Putamen (tissue), 1 donor: ENCODE results near the gene OR2L3.
"Not testable (repeated sequence)": the region's sequence is repeated elsewhere in the genome, so short reads cannot be mapped to it uniquely, and the experiment has no call there.

ENCODE experiments used
- DNase-seq: peaks from one replicate; pipeline ENCODE4 v3.0.0-alpha.2; 2016; ENCODE audit warnings: low spot score

The OR2L3 gene, protein sequence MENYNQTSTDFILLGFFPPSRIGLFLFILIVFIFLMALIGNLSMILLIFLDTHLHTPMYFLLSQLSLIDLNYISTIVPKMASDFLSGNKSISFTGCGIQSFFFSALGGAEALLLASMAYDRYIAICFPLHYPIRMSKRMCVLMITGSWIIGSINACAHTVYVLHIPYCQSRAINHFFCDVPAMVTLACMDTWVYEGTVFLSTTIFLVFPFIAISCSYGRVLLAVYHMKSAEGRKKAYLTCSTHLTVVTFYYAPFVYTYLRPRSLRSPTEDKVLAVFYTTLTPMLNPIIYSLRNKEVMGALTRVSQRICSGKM

DNA sequence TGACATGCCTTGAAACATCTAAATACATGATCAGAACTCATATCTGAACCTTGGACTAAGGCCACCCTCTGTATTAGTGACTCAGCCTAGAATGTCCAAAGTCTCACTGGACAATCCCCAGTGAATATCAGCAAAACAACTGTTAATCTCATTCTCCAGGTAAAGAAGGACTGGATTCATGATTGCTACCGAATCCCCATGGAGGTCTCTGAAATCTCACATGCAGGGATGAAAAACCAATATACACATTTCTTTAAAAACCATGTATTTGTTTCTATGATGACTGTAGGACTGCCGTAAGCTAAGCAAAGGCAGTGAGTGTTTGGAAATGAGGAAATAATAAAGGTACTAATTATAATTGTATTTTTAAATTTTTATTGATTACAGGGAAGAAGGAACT is at the start of gene OR2L3:
Gene OR2L3, plus strand, starts transcription at position 301 of the 400 bp plus-strand sequence. CDS start 13,846 bp downstream, outside the sequence.
- no peak for DNase-seq

DNA sequence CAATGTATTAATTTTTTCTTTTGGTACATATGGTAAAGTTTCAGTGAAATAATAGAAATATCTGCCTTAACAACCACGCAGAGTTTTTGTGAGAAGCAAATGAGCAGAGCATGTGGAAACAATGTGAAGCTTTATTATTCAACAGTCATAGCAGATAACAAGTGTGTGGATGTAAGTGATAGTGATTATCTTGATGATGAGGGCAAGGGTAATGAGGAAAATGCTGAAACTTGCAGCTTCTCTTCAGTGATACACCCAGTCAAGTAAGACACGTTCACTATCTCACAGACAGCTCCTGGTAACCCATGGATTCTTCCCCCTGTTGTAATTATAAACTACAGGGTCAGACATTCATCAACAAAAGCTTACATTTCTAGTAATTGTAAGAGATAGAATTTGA is 47.8 kb upstream of the OR2L3 start:
- no peak for DNase-seq

DNA sequence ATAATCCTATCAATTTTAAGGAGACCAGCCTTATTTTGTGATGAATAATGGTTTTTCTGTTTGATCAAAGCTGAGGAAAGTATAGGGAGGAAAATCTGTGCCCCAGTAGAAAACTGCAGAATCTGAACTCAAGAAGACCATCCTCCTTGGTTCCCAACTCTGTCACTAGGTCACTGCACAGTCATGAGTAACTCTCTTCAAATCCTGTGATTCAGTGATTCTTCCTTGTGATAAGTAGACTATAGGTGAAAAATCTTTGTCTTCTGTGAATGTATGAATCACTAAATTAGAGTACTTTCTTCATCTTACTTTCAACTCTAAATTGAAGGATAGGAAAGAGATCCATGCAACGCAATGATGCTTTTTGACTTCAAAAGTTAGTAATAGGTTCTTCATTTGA is 46.5 kb upstream of the OR2L3 start:
- DNase-seq, result no peak

DNA sequence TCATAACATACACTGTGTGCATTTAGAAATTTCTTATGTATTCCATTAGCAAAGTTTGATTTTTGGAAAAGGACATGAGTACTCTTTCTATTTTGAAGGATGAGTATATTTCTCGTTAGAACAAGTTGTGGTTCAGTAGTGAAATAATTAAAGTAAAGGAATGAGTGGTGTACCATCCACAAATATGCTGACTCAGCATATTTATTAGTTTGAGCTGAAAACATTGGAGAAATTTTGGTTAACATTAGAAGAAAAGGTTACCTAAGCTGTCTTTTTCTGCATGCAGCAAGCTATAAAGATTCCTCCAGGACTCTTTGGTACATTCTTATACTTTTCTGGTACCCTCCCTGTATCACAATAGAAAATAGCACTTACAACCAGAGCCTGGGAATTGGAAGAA is 38.9 kb upstream of the OR2L3 start:
- DNase-seq, result no peak

DNA sequence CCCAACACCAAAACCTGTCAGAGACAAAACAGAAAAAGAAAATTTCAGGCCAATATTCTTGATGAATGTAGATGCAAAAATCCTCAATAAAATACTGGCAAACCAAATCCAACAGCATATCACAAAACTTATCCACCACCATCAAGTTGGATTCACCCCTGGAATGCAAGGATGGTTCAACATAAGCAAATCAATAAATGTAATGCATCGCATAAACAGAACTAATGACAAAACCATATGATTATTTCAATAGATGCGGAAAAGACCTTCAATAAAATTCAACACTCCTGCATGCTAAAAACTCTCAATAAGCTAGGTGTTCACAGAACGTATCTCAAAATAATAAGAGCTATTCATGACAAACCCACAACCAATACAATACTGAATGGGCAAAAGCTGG is 37.0 kb upstream of the OR2L3 start:
- DNase-seq, result no peak

DNA sequence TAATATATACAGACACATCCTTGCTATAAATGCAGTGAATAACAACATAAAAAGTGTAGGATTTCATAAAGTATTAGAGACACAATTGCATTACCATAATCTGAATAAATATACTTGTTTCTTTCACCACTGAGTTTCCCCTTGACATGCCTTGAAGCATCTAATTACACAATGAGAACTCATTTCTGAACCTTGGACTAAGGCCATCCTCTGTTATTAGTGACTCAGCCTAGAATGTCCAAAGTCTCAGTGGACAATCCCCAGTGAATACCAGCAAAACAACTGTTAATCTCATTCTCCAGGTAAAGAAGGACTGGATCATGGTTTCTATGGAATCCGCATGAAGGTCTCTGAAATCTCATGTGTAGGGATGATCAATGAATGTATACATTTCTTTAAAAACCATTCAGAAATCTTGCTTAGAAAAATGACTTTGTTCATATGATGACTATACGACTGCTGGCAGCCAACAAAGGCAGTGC is 33.4 kb upstream of the OR2L3 start, which contains the start of gene OR2L5:
Gene OR2L5, plus strand, starts transcription at position 432 of the 482 bp plus-strand sequence. CDS start 8,288 bp downstream, outside the sequence.
- DNase-seq, result peak; percentile 0

DNA sequence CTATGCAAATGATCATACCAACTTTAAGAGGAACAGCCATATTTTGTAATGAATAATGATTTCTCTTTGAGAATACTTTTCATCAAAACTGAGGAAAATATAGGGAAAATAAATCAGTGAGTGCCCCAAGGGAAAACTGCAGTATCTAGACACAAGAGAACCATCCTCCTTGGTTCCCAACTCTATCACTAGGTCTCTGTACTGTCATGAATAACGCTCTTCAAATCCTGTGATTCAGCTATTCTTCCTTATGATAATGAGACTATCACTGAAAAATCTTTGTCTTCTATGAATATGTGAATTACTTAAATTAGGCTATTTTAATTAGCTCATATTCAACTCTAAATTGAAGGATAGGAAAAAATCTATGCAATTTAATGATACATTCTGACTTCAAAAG is 30.8 kb upstream of the OR2L3 start:
- DNase-seq, result peak; percentile 3

DNA sequence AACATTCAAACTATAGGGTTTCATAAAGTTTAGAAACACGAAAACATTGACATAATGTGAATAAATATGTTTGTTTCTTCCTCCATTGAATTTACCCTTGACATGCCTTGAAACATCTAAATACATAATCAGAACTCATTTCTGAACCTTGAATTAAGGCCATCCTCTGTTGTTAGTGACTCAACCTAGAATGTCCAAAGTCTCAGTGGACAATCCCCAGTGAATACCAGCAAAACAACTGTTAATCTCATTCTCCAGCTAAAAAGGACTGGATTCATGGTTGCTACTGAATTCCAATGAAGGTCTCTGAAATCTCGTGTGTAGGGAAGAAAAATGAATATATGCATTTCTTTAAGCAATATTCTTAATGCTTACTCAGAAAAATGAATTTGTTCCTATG is 16.9 kb upstream of the OR2L3 start, which contains the start of gene OR2L2:
Gene OR2L2, plus strand, starts transcription at position 301 of the 400 bp plus-strand sequence. CDS start 8,198 bp downstream, outside the sequence.
- DNase-seq, result no peak

DNA sequence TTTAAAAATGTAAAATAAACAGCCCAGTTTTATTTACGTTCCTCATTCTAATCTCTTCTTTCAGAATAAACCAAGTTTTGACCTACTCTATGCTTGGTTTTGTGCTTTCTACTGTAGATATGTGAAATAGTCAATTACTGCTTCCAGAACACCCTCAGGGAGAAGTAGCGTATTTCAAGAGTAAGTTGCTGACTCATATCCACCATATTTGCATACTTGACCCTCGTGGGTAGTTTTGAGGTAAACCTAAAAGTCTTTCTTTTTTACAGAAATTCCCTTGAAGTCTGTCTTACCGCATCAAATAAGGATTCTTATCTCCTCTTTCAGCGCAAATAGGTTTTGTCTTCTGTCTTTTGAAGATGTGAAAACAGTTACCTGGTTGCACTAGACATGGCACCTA is 1.4 kb upstream of the OR2L3 start:
- DNase-seq, result no peak

DNA sequence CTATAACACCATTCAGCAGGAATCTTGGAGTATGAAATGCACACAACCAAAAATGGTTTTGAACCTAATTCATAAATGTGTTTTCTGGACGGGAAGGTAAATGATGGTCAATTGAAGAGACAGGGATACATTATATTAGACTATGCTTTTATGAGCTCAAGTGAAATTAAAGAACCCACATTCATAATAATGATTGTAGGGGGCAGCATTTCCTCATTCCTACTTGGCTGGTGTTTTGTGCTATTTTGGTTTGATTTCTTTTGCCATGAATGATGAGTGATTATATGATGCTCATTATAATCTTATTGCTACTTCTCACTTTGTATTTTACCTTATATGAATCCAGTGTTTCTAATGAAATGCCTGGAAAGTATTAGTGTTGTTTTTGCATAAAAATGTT is 372 bp downstream of the OR2L3 start:
- no peak for DNase-seq

DNA sequence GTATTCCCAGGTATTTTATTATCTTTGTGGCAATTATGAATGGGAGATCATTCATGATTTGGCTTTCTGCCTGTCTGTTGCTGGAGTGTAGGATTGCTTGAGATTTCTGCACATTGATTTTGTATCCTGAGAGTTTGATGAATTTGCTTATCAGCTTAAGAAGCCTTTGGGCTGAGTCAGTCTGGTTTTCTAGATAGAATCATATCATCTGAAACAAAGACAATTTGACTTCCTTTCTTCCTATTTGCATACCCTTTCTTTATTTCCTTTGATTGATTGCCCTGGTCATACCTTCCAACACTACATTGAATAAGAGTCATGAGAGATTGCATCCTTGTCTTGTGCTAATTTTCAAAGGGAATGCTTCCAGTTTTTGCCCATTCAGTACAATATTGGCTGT is 8.0 kb downstream of the OR2L3 start:
- DNase-seq, result no peak

DNA sequence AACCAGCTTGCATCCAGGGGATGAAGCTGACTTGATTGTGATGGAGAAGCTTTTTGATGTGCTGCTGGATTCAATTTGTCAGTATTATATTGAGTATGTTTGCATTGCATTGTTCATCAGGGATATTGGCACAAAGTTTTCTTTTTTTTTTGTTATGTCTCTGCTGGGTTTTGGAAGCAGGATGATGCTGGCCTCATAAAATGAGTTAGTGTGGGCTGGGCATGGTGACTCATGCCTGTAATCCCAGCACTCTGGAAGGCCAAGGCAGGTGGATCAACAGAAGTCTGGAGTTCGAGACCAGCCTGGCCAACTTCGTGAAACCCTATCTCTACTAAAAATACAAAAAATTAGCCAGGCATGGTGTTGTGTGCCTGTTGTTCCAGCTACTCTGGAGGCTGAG is 8.6 kb downstream of the OR2L3 start:
- DNase-seq, result no peak

DNA sequence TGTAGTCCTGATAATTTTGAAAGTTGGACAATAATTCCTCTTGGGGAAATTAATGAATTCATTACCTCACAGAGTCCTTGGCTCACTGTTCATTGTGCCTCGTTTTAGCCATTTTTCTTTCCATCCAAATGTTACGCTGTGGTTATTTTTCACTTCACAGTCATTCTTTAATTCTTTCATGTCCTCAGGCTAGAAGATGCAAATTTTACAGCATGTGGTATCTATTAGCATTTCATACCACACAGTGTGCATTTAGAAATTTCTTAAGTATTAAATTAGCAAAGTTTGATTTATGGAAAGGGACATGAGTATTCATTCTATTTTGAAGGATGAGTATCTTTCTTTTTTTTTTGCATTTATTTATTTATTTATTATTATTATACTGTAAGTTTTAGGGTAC is 18.4 kb downstream of the OR2L3 start:
- DNase-seq, result no peak

DNA sequence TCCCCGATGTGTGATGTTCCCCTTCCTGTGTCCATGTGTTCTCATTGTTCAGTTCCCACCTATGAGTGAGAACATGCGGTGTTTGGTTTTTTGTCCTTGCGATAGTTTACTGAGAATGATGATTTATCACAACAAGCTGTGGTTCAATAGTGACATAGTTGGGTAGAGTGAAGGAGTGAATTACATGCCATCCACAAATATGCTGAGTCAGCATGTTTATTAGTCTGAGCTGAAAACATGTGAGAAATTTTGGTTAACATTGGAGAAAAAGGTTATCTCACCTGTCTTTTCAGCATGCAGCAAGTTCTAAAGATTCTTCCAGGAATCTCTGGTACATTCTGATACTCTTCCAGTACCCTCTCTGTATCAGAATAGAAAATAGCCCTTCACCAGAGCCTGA is 19.0 kb downstream of the OR2L3 start:
- DNase-seq, result no peak

DNA sequence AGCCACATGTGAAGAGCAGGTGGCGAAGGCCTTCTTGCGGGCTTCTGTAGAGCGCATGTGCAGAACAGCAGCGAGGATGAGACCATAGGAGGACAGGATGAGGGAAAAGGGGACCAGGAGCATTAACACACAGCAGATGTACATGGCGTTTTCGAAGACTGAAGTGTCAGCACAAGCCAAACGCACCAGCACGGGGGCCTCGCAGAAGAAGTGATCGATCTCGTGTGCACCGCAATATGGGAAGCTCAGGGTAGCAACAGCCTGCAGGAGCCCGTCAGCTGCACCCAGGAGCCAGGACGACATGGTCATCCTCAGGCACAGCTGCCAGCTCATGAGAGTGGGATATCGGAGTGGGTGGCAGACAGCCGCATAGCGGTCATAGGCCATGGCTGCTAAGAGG is 37.2 kb downstream of the OR2L3 start:
- DNase-seq, result not testable (repeated sequence)

DNA sequence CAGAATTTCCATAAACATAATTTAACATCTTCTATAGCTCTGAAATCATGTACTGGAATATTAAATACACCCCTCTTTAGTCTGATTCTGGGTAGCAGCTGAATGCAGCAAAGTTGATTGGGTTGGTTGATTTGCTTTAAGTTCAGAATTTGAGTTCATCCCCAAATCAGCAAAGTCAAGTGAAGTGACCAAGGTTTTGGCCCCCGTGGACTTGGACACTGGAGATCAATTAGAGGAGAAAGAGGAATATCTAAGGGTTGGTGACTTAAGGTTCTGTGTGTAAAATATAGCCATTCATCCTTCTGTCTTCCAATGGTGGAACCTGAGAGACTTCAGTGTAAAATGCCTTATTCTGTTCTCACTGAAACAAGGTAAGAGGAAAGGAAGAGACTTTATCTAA is 48.2 kb downstream of the OR2L3 start, which contains the start of gene OR2L13:
Gene OR2L13, plus strand, starts transcription at position 301 of the 400 bp plus-strand sequence. CDS start 4,192 bp downstream, outside the sequence.
- DNase-seq, result no peak

DNA sequence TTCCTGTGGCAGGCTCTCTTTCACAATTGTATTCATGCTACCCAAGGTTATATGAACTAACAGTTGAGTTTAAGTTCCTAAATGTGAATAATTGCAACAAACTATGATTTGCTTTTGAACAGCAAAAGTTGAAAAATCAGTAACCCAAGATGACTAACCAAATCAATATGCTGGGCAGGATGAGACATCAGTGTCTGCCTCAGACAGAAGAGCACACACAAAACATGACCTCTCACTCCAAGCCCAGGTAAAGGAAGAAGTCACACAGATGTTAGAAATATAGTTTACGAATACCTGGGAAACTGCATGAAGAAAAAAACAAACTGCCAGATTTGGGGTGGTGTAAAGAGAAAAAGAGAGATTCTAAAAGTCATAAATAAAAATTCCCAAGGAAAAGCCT is 51.9 kb downstream of the OR2L3 start:
- no peak for DNase-seq

DNA sequence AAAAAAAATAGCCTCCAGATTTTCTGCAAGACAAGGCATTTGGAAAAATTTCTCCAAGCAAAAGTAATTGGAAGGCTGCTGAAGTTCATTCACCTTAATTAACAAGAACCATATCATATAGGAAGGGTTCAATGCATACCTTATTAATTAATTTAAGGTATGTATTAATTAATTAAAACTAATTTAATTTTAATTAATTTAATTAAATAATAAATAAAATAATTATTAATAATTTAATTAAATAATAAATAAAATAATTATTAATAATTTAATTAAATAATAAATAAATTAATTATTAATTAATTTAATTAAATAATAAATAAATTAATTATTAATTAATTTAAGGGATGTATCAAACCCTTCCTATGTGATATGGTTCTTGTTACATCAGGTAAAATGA is 56.2 kb downstream of the OR2L3 start:
- DNase-seq, result no peak

DNA sequence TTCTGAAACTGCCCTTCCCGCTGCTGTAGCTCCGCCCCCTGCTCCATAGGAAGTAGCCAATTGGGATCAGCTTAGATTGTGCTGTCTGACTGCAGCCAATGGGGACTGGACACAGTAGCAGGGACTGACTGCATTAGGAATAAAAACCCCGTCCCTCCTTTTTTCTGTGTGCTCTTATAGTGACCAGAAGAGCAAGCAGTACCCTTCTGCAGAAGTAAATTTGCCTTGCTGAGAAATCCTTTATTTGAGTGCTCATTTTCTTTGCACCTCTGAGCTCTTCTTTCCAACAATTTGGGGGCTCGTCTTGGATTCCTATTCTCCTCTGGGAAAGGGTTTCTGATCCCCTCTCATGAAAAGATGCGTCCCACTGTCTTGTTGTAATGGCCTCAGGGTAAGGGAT is 64.5 kb downstream of the OR2L3 start:
- DNase-seq, result no peak
